Hepatic stellate cell (primary cell): Measurements from ENCODE around the gene AGGF1.
A peak's percentile ranks its signal among the peaks of the same experiment; 100 is the strongest.
"Not testable (repeated sequence)": the region's sequence is repeated elsewhere in the genome, so short reads cannot be mapped to it uniquely, and the experiment has no call there.

Experiments used
- DNase-seq: peaks from one replicate; pipeline ENCODE4 v3.0.0; 2011; ENCODE audit warnings: low spot score

The AGGF1 gene

DNA sequence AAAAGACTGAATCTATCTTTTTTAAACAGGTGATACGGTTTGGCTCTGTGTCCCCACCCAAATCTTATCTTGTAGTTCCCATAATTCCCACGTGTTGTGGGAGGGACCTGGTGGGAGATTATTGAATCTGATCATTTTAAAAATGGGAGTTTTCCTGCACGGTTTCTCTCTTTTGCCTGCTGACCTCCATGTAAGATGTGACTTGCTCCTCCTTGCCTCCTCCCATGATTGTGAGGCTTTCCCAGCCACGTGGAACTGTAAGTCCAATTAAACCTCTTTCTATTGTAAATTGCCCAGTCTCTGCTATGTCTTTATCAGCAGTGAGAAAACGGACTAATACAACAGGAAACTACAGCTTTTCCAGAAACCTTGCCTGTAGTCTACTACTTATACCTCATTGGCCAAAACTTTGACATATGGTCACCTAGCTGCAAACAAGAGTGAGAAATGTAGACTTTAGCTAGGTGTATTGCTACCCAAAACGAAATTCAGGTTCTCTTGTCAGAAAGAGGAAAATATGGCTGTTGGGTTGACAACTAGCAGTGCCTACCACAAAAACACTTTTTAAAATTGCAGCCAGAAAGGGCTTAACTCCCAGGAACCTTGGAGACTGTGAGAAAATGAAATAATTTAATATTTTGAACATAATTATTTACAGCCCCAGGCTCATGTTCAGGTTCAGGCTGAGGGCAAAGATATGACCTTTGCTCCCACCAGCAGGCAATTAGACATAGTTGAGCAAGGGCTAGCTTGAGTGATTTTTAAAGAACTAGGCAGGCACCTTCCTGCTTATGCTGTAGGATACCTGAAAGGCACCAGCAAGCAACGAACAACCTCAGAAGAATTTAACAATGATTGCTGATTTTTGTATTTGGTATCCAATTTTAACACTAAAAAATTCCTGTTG, 7.4 kb upstream of the AGGF1 start:
- DNase-seq = no peak

DNA sequence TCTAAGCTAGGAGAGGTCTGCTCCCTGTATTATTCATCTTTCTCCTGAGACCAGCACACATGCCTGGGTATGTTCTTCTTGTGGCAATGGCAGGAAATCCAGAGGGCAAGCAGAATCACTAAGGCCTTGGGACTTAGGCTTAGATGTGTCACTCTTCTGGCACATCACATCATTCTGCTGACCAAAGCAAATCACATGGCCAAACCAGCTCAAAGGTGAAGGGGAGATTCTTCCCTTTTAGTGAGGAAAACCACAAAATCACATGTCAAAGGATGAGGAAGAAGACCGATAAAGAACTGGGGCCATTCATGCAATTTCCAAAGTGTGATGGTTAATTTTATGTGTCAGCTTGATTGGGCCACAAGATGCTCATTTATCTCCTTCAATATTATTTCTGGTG, 5.7 kb upstream of the AGGF1 start:
- DNase-seq = no peak

DNA sequence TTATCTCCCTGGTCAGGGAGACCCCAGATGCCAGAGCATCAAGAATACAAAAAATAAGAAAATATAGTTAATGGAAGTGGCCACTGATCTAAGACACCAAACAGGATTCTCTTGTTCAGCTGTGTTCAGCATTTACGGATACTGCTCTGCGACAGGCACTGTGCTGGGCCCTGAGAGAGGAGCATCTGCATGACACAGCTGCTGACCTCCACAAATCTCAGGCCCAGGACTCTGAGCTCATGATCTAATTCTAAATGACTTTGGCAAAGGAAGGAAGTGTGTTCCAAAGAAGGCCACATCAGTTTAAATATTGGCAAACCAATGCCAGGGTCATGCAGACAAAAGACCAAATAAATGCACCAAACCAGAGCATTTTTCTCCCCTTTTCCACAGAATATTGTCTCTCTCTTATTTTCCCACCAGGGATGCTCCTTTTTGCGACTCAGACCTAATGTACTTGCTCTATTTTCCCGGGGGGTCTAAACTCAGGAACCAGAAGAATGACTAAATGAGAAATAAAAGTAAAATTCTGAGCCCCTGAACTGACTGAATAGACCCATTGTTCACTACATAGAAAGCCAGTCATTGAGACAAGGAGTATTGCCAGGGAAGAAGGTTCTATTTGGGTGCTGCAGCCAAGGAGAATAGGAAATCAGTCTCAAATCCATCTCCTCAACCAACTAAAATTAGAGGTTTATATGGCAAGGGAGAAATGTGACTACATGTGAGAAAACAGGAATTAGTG, 1.4 kb upstream of the AGGF1 start:
- DNase-seq = no peak

DNA sequence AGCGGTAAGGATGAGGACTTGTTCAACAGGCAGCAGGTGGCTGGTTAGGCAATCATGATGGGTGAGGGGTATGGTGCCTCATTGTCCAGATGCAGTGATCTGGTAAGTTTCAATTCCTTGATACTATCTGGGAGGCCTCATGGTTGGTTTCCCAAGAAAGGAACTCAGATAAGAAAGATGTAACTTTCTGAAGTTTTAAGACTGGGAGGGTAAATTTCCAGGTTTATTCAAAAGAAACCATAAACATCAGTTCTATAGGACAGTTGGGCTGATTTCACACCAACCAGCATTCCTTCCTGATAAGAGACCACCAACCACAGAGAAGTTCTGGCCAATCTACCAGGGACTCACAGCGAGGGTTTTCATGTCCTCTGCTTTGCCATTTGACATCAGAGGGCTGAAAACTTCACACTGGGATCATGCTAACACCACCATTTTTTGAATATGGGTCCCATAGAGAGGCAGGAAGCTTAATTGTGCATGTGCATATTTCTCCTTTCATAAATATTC, 773 bp upstream of the AGGF1 start:
- DNase-seq = no peak

DNA sequence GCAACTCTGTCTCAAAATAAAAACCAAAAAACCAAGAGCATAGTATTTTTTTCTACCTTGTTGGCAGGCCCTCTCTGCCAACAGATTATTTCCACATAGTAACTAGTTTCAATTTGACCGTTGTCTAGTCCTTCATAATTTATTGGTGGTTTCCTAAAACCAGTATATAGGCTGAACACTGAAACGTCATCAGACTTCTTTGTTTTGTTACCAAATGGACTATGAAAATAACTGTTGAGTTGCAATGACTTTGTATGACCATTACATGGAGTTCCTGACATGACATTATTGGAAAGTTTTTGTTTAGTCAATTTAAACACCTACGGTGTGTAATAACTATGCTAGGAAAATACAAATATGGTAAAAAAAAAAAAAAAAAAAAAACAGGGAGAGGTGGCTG, 1.7 kb downstream of the AGGF1 start:
- DNase-seq = no peak

DNA sequence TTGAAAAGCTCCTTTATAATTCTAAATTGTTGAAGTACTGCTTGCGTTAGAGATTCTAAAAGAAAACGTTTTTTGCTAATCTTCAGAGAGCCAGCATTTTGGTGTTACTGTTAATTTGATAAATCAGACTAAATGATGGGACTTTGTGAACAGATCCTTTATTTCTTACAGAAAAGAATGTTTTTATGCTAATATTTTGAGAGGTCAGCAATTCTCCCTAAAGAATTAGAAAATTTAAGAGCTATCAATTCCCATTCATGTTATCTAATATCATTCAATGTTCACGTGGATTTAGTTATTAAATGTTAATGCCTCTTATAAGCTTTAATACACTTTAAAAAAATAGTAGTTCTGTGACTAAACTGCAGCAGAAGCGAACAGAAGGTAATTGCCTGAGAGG, 2.4 kb downstream of the AGGF1 start:
- DNase-seq = no peak

DNA sequence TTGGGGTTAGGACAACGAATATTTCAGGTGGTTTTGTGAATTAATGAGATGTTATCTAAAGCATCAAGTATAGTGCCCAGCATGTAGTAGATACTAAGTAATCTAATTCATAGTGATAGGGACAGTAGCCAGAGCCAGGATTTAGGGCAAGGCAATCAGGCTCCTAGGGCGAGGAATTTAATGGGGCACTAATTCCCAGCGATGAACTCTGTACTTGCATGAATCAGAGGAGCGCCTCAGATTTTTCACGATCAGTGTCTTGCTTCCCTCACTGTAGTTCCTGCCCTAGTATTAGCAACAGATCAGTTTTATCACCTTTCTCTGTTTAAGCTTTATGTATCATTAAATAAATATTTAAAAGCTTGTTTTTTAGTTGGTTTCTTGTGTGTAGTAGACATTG, 3.1 kb downstream of the AGGF1 start:
- no peak for DNase-seq

DNA sequence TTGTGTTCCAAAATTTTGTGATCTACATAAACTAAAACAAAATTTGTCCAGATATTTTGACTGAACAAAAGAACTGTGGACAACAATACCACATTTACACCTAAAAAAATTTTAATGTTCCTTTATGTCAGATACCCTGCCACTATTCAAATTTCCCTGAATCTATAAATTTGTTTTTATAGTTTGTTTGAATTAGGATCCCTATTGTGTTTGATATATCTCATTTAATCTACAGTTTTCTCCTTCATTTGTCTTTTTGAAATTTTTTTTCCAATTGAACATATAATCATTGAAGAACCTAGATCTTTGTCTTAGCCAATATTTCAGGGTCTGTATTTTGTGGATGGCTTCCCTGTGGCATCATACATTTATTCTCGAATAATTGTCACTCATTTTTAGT, 5.7 kb downstream of the AGGF1 start:
- no peak for DNase-seq

DNA sequence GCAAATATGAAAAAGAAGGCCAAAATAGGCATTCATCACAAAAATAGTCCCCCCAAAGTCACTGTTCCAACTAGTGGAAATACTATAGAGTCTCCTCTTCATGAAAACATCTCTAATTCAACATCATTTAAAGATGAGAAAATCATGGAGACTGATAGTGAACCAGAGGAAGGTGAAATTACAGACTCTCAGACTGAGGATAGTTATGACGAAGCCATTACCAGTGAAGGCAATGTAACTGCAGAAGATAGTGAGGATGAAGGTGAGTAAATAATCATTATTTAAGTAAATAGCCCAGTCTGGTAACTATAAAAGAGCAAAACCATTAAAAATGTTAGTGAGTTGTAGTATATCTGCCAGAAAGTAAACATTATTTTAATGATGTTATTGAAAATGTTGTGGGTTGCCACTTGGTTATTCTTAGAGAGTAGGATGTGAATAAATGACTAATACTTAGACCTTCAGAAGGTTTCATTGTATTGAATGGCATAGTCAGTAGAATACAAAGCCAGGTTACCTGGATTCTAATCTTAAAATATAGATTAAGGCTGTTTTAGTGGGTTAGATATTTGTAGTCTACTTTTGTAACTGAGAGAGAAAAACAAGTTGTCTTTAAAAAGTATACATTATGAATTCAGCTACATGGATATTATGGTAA, 16.3 kb downstream of the AGGF1 start:
- no peak for DNase-seq

DNA sequence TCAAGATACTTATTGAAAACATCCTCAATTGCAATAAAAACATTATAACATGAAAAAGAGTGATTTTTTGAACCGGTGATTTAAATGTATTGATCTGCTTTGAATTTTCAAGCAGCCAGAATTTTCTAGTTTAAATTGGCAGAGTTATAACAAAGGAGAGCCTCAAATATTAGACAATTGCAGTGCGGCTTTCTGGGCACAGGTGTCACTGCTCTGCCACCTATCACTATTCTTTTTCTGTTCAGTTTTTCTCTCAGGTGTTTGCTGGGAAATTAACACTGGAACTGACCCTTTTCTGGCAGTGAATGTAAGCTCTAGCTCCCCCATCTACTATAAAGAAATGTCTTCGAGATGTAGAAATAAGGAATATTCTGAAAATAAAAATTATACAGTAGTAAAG, 33.8 kb downstream of the AGGF1 start:
- no peak for DNase-seq

DNA sequence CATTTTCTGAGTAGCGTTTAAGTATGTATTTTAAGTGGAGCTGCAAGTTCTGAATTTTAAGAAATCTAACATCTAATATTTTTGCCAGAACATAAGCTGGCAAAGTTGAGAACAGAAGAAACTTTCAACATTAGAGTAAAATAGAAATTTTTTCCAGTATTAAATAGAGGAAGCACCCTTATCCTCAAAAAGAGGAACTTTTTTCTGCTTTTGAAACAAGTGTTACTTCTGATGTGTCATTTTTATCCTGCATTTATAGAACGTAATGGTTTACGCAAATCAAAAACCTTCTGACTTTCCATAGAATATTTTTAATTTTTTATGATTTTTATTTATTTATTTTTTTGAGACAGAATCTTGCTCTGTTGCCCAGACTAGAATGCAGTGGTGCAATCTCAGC, 35.1 kb downstream of the AGGF1 start:
- no peak for DNase-seq

DNA sequence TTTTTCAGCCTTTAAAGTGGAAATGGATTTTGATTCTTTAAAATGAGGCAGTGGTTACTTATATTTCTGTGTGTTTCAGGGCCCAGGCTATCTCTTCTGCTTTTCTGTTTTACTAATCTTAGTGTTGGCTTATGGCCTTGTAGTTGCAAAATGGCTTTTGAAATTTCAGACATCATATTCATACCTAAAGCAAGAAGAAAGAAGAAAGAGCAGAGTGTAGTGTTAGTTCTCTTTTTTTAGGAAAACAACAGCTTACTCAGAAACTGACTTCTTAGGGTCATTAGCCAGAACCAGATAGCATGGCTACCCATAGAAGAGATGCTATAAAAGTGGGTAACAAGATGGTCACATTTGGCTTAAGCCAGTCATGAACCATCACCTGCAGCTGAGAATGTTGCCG, 36.0 kb downstream of the AGGF1 start:
- no peak for DNase-seq

DNA sequence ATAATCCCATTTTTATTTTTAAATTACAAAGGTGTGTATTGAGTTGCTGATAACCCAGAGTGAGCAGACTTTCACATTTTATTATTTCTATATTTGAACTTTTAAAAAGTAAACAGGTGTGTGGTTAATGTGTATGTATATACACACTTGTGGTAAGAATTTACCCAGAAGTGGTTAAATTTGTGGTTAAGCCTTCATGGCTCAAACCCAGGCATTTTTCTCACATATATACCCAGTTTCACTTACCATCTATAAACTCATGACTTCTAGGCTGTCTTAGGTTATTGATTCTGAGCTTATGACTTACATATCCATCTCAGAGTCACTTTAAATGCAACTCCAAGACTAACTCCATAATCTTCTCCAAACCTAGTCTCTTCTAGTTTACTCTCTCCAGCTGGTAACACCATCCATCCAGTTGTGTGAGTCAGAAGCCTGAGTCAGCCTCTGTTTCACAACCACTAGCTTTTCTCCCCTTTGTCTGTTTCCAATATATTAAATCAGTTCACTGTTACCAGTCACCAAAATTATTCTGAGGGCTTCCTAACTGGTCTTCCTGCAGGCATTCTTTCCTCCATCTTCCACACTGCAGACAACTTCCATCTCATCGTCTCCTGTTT, 36.7 kb downstream of the AGGF1 start:
- no peak for DNase-seq

DNA sequence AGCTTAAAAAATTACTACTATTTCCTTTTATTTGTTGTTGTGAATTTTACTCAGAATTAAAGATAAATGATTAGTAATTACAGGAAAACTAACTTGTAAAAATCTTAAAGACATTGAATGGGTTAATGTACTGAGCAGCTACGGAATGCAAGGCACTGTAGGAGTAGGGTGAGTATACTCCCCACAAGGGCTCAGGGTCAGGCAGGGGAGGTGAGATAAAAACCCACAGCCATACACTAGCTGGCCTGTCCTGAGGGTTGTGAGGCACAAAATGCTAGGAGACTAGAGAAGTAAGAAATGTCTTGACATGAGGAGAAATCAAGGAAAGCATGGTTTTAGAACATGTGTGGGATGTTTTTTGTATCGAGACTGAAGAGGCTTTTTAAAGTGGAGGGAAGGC, 43.5 kb downstream of the AGGF1 start:
- no peak for DNase-seq

DNA sequence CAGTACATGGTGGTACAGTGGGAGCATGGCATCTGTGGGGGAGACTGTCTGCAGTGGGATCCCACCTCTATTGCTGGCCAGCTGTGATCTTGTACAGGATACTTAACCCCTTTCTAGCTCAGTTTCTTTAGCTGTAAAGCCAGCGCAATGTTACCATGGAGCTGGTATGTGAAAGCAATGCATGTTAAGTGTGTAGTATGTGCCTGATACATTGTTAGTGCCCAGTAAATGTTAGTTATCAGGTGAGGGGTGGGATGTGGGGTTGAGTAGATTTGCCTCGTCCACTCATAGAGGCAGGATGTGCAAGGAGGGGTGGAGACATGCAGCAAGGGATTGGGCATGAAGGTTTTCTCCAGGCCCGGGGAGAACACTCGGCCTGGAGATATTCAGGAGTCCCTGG, 44.5 kb downstream of the AGGF1 start:
- DNase-seq = no peak

DNA sequence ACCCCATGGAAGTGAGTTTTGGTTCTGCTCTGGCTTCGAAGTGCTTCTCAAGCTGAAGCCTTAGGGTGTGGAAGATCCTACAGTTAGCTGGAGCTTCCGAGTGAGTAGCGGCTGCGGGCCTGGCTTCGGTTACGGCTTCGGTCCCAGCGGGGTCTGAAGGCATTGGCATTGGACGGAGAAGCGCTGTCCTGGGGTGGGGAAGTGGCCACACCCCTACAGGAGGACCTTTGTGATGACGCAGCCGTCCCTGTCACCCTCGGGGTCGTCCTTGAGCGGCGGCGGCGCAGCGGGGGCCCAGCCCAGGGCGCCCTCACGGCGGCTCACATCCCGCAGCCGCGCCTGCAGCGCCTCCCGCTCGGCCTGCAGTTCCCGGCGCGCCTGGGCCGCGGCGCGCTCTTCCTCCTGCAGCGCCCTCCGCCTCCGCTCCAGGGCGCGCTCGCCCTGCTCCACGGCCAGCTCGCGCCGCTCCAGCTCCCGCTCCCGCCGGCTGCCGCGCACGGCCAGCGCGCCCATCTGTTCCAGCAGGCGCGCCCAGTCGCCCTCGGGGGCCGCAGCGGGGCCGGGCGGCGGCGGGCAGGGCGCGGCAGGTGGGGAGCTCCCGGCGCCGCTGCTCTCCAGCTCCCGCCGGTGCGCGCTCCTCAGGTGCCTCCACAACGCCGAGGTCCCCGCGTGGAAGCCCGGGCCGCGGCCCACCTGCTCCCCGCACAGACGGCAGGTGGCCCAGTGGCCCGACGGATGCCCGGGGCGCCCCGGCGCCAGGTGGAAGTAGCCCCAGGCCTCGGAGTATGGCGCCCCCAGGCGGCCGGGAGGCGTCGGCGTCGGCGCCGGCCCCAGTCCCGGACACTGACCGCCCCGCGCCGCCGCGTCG, 47.0 kb downstream of the AGGF1 start:
- DNase-seq = peak; percentile 63

DNA sequence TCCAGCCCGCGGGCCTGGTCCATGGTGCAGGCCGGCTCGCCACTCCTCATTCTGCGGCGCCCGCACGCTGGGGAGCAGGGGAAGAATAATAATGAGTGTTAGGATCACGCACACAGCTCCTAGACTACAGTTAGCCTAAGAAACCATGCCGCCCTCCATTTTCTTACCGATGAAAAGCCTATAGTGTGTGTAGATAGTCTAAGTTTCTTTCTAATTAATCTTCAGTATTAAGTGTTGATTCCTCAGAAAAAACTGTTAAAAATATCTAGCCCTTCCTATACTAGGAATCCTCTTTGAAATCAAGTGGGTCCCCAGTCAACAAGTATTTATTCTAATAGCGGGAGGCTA, 47.6 kb downstream of the AGGF1 start:
- DNase-seq = no peak

DNA sequence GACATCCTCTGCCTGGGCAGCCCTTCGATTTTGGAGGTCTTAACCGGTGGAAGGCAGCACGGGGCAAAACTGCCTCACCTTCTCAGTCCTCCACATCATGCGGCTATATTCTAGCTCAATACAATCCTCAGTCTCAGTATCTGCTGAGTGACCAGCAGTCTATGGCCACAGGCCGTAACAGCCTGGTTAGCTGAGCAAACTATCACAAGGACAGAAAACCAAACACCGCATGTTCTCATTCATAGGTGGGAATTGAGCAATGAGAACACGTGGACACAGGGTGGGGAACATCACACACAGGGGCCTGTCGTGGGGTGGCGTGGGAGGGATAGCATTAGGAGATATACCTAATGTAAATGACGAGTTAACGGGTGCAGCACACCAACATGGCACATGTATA, 50.3 kb downstream of the AGGF1 start:
- DNase-seq = not testable (repeated sequence)

DNA sequence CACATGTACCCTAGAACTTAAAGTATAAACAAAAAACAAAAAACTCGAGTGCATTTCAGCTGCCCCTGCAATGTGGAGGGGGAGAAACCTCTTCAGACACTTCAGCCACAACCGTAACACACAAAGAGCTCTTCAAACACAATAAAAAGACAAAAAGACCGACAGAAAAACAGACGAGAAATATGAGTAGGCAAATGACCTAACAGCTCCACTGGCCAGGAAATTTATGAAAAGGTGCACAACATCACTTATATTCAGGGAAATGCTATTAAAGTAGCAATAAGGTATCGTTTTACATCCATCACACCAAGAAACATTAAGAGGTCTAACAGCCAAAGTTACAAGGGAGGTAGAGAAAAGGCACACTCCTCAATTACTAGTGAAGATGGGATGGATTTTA, 50.7 kb downstream of the AGGF1 start:
- no peak for DNase-seq

DNA sequence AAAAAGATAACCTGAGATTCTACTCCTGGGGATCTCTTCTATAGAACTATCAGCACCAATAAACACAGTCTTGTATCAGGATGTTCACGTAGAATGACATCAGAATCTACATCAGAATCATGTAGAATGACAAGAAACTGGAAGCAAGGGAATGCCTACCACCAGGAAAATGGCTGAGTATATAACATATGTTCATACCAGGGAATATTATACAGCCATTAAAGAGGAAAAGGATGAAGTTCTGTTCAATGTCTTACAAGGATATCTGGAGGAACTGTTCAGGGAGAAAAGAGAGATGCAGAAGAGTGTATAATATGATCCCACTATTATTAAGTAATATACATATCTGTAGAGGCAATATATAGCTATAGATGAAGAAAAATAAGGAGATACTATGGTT, 52.1 kb downstream of the AGGF1 start:
- no peak for DNase-seq

DNA sequence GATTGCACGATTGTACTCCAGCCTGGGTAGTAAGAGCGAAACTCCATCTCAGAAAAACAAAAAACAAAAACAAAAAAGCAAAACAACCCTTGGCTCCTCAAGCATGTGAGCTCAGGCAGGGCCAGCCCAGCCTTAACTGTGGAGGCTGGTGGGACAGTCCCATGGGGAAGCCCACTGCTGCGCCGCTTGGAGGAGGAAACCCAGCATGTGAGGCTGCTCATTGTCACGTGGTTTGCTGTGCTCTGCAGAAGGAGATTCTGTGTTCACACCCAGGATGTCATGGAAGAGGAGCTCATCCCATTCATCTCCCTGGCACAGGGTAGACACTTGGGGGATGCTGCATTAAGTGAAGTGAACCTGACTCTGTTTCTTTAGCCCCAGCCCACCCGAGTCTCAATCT, 52.9 kb downstream of the AGGF1 start:
- DNase-seq = no peak

DNA sequence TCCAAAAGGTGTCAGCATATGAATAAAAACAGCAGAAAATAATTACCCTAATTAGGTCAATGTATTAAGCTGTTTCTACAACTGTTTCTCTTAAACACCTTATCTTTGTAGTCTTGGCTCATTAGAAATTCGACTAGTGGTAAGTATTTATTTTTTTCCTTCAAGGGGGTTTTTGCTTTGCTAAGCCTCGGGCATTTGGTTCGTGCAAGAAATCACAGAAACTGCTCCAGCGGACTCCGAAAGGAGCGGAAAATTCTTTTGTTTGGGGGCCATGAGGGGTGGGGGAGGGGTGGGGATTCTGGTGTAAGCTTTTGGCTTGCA, 56.1 kb downstream of the AGGF1 start:
- DNase-seq = no peak
